Neural cell (in vitro differentiated cells): ENCODE data around the gene SENP3. TPM values are rescaled to one million over a fixed set of nuclear protein-coding genes. Genes with fewer than 3 reads are reported as not detected.

Experiments
- H2AFZ ChIP-seq: fragments of 200-600, 300-800 bp; sonication (generic), shearing (Covaris generic); 2 replicates; pipeline ENCODE4 v1.6.0; 2014; ENCODE audit warnings: low read depth, mild to moderate bottlenecking, antibody characterized with exemption, low read length, moderate library complexity
- H3F3A ChIP-seq: fragments of 200-600 bp; shearing (Covaris generic); 2 replicates; pipeline ENCODE4 v1.6.1; 2016; ENCODE audit warnings: mild to moderate bottlenecking, moderate library complexity, mixed read lengths, antibody characterized with exemption, low read length; ENCODE audit not compliant: insufficient read depth, poor library complexity, severe bottlenecking
- H3K27ac ChIP-seq: fragments of 200-600, 300-800 bp; sonication (generic), shearing (Covaris generic); 2 replicates; pipeline ENCODE4 v1.5.1; 2014; ENCODE audit warnings: mild to moderate bottlenecking, low read length, moderate library complexity
- H3K27me3 ChIP-seq: fragments of 300-800, 200-600 bp; sonication (generic), shearing (Covaris generic); 2 replicates; pipeline ENCODE4 v1.6.0; 2014; ENCODE audit warnings: mild to moderate bottlenecking, low read depth, low read length, moderate library complexity; ENCODE audit not compliant: insufficient read depth
- H3K36me3 ChIP-seq: fragments of 300-800, 200-600 bp; sonication (generic), shearing (Covaris generic); 2 replicates; pipeline ENCODE4 v1.5.1; 2014; ENCODE audit warnings: mild to moderate bottlenecking, antibody characterized with exemption, low read length, moderate library complexity; ENCODE audit not compliant: insufficient read depth
- H3K4me2 ChIP-seq: fragments of 300-800, 200-600 bp; sonication (generic), shearing (Covaris generic); 2 replicates; pipeline ENCODE4 v1.6.0; 2014; ENCODE audit warnings: mild to moderate bottlenecking, low read length
- H3K4me3 ChIP-seq: fragments of 300-800, 200-600 bp; sonication (generic), shearing (Covaris generic); 2 replicates; pipeline ENCODE4 v1.5.1; 2014; ENCODE audit warnings: mild to moderate bottlenecking, low read length, moderate library complexity
- H3K79me2 ChIP-seq: fragments of 200-600 bp; shearing (Covaris generic); replicated peaks from 2 replicates; pipeline ENCODE4 v1.6.0; 2014; ENCODE audit warnings: mild to moderate bottlenecking, low read length, moderate library complexity; ENCODE audit not compliant: insufficient read depth
- H3K9ac ChIP-seq: fragments of 300-800, 200-600 bp; sonication (generic), shearing (Covaris generic); 2 replicates; pipeline ENCODE4 v1.6.1; 2016; ENCODE audit warnings: mild to moderate bottlenecking, low read length, mixed read lengths
- H3K9me2 ChIP-seq: fragments of 200-600 bp; shearing (Covaris generic); 2 replicates; pipeline ENCODE4 v1.6.1; 2016; ENCODE audit warnings: mild to moderate bottlenecking, low read length, mixed read lengths; ENCODE audit not compliant: insufficient read depth
- H3K9me3 ChIP-seq: fragments of 200-600, 300-800 bp; sonication (generic), shearing (Covaris generic); 2 replicates; pipeline ENCODE4 v1.6.1; 2016; ENCODE audit warnings: mild to moderate bottlenecking, mixed run types, low read length, moderate library complexity, mixed read lengths
- H4K20me1 ChIP-seq: fragments of 200-600 bp; shearing (Covaris generic); 2 replicates; pipeline ENCODE4 v1.6.1; 2016; ENCODE audit warnings: mild to moderate bottlenecking, mixed run types; ENCODE audit not compliant: insufficient read depth
- CTCF ChIP-seq: fragments of 450-650 bp; IDR thresholded peaks from 2 replicates; pipeline ENCODE4 v1.5.1; 2014; ENCODE audit warnings: antibody characterized with exemption, mild to moderate bottlenecking, moderate library complexity; ENCODE audit not compliant: poor library complexity, severe bottlenecking
- EP300 ChIP-seq: fragments of 450-650 bp; conservative IDR thresholded peaks from 2 replicates; pipeline ENCODE4 v1.6.1; 2014; ENCODE audit warnings: antibody characterized with exemption, mild to moderate bottlenecking, moderate library complexity; ENCODE audit not compliant: poor library complexity, severe bottlenecking
- EZH2 ChIP-seq: fragments of 200-600, 300-800 bp; shearing (Covaris generic), sonication (generic); IDR thresholded peaks from 2 replicates; pipeline ENCODE4 v1.6.1; 2014; ENCODE audit warnings: antibody characterized with exemption, low read length, borderline replicate concordance, mild to moderate bottlenecking; ENCODE audit not compliant: insufficient read depth, poor library complexity, severe bottlenecking
- MXI1 ChIP-seq: fragments of 450-650 bp; conservative IDR thresholded peaks from 2 replicates; pipeline ENCODE4 v1.6.1; 2014; ENCODE audit warnings: antibody characterized with exemption, mild to moderate bottlenecking; ENCODE audit not compliant: poor library complexity, severe bottlenecking
- POLR2AphosphoS5 ChIP-seq: IDR thresholded peaks from 2 replicates; pipeline ENCODE4 v1.6.1; 2012
- RAD21 ChIP-seq: fragments of 450-650 bp; conservative IDR thresholded peaks from 2 replicates; pipeline ENCODE4 v1.6.1; 2014; ENCODE audit warnings: antibody characterized with exemption, mild to moderate bottlenecking, moderate library complexity
- REST ChIP-seq: IDR thresholded peaks from 2 replicates; pipeline ENCODE4 v1.6.1; 2012; ENCODE audit warnings: borderline replicate concordance
- SMC3 ChIP-seq: fragments of 450-650 bp; conservative IDR thresholded peaks from 2 replicates; pipeline ENCODE4 v1.6.1; 2014; ENCODE audit warnings: antibody characterized with exemption, mild to moderate bottlenecking, moderate library complexity; ENCODE audit not compliant: poor library complexity
- TAF1 ChIP-seq: IDR thresholded peaks from 2 replicates; pipeline ENCODE4 v1.6.1; 2012; ENCODE audit warnings: low read depth
- polyA plus RNA-seq: library from polyadenylated mRNA; depleted of rRNA; stranded (reverse); fragments of >200 nt; gene quantifications from 2 replicates; pipeline ENCODE4 v1.2.3, GENCODE V29; 2014

The SENP3 gene
- polyA plus RNA-seq, 1 donor from 2014 or later = 151 TPM

GRCh38 chr17:7513850-7514419 lies 47.8 kb upstream of the SENP3 start:
- Histone ChIP-seq H3F3A (no peaks in the 10 kb centered on the region), H2AFZ (no peak overlapping the region), H3K9ac (no peak overlapping the region), H3K36me3 (no peaks in the 10 kb centered on the region), H3K4me2 (no peak overlapping the region), H4K20me1 (no peaks in the 10 kb centered on the region), H3K79me2 (no peaks in the 10 kb centered on the region), H3K9me3 (no peaks in the 10 kb centered on the region), H3K27me3 (no peaks in the 10 kb centered on the region), H3K4me3 (no peak overlapping the region), H3K9me2 (no peaks in the 10 kb centered on the region), H3K27ac (no peak overlapping the region)
- TF ChIP-seq CTCF = no peak
- no peak for TF ChIP-seq REST
- no peak for TF ChIP-seq TAF1
- TF ChIP-seq EP300 = no peak
- no peak for TF ChIP-seq MXI1
- TF ChIP-seq POLR2AphosphoS5 = no peak
- TF ChIP-seq RAD21 = no peak
- TF ChIP-seq SMC3 = no peak
- no peak for TF ChIP-seq EZH2

- Histone ChIP-seq H3F3A (no peaks in the 10 kb centered on the region), H3K27me3 (no peaks in the 10 kb centered on the region), H3K36me3 (no peaks in the 10 kb centered on the region), H3K9ac (no peak overlapping the region), H3K27ac (no peak overlapping the region), H3K9me2 (no peaks in the 10 kb centered on the region), H2AFZ (no peak overlapping the region), H4K20me1 (no peaks in the 10 kb centered on the region), H3K4me3 (no peak overlapping the region), H3K9me3 (no peaks in the 10 kb centered on the region), H3K4me2 (no peak overlapping the region), H3K79me2 (no peaks in the 10 kb centered on the region)
- TF ChIP-seq RAD21 (no peak), SMC3 (no peak), MXI1 (no peak), TAF1 (no peak), EP300 (no peak), POLR2AphosphoS5 (no peak), CTCF (no peak), REST (no peak), EZH2 (no peak)
These were observed 45.7 kb upstream of the SENP3 start for GRCh38 chr17:7515911-7516610.
